ENCODE results near the gene NOTCH1. TPM values are rescaled to one million over a fixed set of nuclear protein-coding genes. Genes with fewer than 3 reads are reported as not detected.
A peak's percentile ranks its signal among the peaks of the same experiment; 100 is the strongest.

NOTCH1 gene
- total and polyA plus RNA-seq, 2 of the 13 experiments (the other 11 are each of a cell fraction or from before 2014, with no cell fraction given): 0.09 to 0.35 TPM

DNA sequence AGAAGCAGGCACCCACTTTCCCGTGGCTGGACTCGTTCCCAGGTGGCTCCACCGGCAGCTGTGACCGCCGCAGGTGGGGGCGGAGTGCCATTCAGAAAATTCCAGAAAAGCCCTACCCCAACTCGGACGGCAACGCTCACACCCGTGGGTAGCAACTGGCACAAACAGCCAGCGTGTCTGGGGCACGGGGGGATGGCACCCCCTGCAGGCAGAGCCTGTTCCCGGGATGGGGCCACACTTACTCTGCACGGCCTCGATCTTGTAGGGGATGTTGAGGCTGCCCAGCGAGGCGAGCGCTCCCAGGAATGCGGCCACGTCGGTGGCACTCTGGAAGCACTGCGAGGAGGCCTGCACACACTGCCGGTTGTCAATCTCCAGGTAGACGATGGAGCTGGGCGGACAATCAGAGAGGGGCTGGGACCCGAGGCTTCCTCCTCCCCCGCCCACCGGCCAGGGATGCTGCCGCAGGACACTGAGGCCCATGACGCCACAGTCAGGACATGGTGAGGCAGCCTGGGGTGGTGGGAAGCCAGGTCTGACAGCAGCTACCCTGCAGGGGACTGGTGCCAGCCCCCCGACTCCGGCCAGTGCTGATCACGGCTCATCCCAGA is 42.8 kb downstream of the NOTCH1 start:
- no peaks in the 10 kb centered on the region for H3K36me3 ChIP-seq (replicated peaks in 1 of 2; ENCODE audit: control insufficient read depth in 1 of 2, insufficient read depth in 2 of 2, low read length in 2 of 2)
- in situ Hi-C loops (cut with HindIII; ENCODE audit: extremely low pct_ligation_motif_present, low pct_unique_long_range_greater_than_20kb) (no loop called here), intact Hi-C loops (cut with micrococcal nuclease; ENCODE audit: unreplicated experiment) (no loop called here)
- H3K79me2 ChIP-seq (ENCODE audit: insufficient read depth, low read length): no peaks in the 10 kb centered on the region
- no peak overlapping the region for H3K27ac ChIP-seq (ENCODE audit: extremely low read length, insufficient read depth, low read length)
- no peaks in the 10 kb centered on the region for H3K9me3 ChIP-seq (ENCODE audit: low read length)
- no peaks in the 10 kb centered on the region for H4K20me1 ChIP-seq (ENCODE audit: insufficient read depth, low read length)
- no peak overlapping the region for H3K4me3 ChIP-seq (replicated peaks in 1 of 3; ENCODE audit: insufficient read depth in 1 of 3, low read depth in 2 of 3, low read length in 3 of 3)
- DNase-seq (ENCODE audit: low spot score) (no peak), ATAC-seq (no peak), FAIRE-seq (no peak)
- H3K27me3 ChIP-seq (ENCODE audit: control insufficient read depth in 1 of 2, insufficient read depth in 2 of 2, low read length in 2 of 2): no peaks in the 10 kb centered on the region
- H3K4me1 ChIP-seq (ENCODE audit: insufficient read depth, low read length): no peaks in the 10 kb centered on the region
- no peak overlapping the region for H2AFZ ChIP-seq (ENCODE audit: low read length)
- H3K4me2 ChIP-seq (ENCODE audit: low read depth, low read length): no peak overlapping the region
- H3K9ac ChIP-seq (ENCODE audit: insufficient read depth, low read depth, low read length): no peak overlapping the region
- POLR2A ChIA-PET: no interaction called here
- no TSS peak for BruUV-seq (replicated peaks)
- CTCF ChIA-PET (ENCODE audit: low intra/inter-chr PET ratio, low total read pairs): no interaction called here
- WGBS (ENCODE audit: low lambda C conversion rate): 92% methylated on average over 22 of the region's 33 CpGs
- TF ChIP-seq, protein P1, sequence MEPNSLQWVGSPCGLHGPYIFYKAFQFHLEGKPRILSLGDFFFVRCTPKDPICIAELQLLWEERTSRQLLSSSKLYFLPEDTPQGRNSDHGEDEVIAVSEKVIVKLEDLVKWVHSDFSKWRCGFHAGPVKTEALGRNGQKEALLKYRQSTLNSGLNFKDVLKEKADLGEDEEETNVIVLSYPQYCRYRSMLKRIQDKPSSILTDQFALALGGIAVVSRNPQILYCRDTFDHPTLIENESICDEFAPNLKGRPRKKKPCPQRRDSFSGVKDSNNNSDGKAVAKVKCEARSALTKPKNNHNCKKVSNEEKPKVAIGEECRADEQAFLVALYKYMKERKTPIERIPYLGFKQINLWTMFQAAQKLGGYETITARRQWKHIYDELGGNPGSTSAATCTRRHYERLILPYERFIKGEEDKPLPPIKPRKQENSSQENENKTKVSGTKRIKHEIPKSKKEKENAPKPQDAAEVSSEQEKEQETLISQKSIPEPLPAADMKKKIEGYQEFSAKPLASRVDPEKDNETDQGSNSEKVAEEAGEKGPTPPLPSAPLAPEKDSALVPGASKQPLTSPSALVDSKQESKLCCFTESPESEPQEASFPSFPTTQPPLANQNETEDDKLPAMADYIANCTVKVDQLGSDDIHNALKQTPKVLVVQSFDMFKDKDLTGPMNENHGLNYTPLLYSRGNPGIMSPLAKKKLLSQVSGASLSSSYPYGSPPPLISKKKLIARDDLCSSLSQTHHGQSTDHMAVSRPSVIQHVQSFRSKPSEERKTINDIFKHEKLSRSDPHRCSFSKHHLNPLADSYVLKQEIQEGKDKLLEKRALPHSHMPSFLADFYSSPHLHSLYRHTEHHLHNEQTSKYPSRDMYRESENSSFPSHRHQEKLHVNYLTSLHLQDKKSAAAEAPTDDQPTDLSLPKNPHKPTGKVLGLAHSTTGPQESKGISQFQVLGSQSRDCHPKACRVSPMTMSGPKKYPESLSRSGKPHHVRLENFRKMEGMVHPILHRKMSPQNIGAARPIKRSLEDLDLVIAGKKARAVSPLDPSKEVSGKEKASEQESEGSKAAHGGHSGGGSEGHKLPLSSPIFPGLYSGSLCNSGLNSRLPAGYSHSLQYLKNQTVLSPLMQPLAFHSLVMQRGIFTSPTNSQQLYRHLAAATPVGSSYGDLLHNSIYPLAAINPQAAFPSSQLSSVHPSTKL (CRISPR knock-in tag; IDR thresholded peaks at IDR 0.05): no peak
- no peak for TF ChIP-seq ZFP90 (CRISPR knock-in tag; IDR thresholded peaks at IDR 0.05; ENCODE audit: borderline replicate concordance)
- TF ChIP-seq PCBP1 (IDR thresholded peaks at IDR 0.05; ENCODE audit: borderline replicate concordance, low read depth, low read length): no peak
- TF ChIP-seq YY1 (IDR thresholded peaks at IDR 0.05; ENCODE audit: insufficient read depth, insufficient replicate concordance, low read depth, low read length): no peak
- TF ChIP-seq NFKB2 (CRISPR knock-in tag; IDR thresholded peaks at IDR 0.05; ENCODE audit: borderline replicate concordance): no peak
- TF ChIP-seq RELA (CRISPR knock-in tag; IDR thresholded peaks at IDR 0.05): no peak
- no peak for TF ChIP-seq SP4 (CRISPR knock-in tag; IDR thresholded peaks at IDR 0.05)
- peak; percentile 24; the same call in 1 of the 2 replicates for TF ChIP-seq STAG1 (CRISPR knock-in tag; IDR thresholded peaks at IDR 0.05)
- no peak for TF ChIP-seq FOXK2 (IDR thresholded peaks at IDR 0.05)
- no peak for TF ChIP-seq HOXA9 (CRISPR knock-in tag; IDR thresholded peaks at IDR 0.05; ENCODE audit: borderline replicate concordance)
- TF ChIP-seq, protein P2, sequence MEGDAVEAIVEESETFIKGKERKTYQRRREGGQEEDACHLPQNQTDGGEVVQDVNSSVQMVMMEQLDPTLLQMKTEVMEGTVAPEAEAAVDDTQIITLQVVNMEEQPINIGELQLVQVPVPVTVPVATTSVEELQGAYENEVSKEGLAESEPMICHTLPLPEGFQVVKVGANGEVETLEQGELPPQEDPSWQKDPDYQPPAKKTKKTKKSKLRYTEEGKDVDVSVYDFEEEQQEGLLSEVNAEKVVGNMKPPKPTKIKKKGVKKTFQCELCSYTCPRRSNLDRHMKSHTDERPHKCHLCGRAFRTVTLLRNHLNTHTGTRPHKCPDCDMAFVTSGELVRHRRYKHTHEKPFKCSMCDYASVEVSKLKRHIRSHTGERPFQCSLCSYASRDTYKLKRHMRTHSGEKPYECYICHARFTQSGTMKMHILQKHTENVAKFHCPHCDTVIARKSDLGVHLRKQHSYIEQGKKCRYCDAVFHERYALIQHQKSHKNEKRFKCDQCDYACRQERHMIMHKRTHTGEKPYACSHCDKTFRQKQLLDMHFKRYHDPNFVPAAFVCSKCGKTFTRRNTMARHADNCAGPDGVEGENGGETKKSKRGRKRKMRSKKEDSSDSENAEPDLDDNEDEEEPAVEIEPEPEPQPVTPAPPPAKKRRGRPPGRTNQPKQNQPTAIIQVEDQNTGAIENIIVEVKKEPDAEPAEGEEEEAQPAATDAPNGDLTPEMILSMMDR (CRISPR knock-in tag; IDR thresholded peaks at IDR 0.05): peak; percentile 20; the same call in 1 of the 2 replicates
- TF ChIP-seq HNRNPL (IDR thresholded peaks at IDR 0.05; ENCODE audit: low read depth, low read length): 0 out of 2 replicates have a peak, but pooled peaks have one; percentile 52
- TF ChIP-seq, protein P3, sequence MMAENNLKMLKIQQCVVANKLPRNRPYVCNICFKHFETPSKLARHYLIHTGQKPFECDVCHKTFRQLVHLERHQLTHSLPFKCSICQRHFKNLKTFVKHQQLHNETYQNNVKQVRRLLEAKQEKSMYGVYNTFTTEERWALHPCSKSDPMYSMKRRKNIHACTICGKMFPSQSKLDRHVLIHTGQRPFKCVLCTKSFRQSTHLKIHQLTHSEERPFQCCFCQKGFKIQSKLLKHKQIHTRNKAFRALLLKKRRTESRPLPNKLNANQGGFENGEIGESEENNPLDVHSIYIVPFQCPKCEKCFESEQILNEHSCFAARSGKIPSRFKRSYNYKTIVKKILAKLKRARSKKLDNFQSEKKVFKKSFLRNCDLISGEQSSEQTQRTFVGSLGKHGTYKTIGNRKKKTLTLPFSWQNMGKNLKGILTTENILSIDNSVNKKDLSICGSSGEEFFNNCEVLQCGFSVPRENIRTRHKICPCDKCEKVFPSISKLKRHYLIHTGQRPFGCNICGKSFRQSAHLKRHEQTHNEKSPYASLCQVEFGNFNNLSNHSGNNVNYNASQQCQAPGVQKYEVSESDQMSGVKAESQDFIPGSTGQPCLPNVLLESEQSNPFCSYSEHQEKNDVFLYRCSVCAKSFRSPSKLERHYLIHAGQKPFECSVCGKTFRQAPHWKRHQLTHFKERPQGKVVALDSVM (CRISPR knock-in tag; IDR thresholded peaks at IDR 0.05): no peak
- TF ChIP-seq ZFP36 (IDR thresholded peaks at IDR 0.05; ENCODE audit: borderline replicate concordance, low read depth, low read length, partially characterized antibody): no peak
- no peak for TF ChIP-seq ZNF143 (CRISPR knock-in tag; IDR thresholded peaks at IDR 0.05)
- no peak for TF ChIP-seq YEATS2 (CRISPR knock-in tag; IDR thresholded peaks at IDR 0.05; ENCODE audit: borderline replicate concordance)
